ENCODE results near the gene PKD1.
"Not testable (repeated sequence)": the region's sequence is repeated elsewhere in the genome, so short reads cannot be mapped to it uniquely, and the experiment has no call there.

PKD1 gene

DNA sequence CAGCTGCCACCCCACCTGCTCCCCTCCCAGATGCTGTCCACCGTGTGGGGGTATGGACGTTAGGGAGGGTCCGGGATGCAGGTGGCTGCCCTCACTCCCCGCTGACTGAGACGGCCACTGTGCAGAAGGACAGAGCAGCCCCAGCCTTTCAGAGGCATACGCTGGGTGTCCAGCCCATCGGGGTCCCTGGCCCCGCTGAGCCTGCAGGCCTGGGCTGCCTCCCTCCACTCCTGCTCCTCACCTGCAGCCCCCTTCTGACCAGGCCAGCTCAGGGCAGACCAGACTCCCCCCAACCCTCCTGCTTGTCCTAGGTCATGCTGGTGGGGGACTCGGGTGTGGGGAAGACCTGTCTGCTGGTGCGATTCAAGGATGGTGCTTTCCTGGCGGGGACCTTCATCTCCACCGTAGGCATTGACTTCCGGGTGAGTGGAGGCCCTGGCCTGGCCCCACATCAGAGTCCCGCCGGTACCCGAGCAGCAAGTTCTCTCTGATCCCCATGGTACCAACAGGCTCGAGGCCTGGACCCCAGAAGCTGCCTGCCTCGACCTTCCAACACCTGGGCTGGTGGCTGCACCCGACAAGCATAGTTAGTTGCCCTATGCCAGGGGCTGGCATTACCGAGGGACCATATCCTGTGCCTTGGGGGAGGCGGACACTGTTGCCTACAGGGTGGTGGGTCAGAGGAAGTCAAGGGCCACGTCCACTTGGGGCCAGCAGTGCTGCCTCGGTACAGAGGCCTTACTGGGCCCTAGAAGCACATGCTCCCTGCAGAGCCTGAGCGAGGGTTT is 14.1 kb upstream of the PKD1 start:
- Histone ChIP-seq H3K4me3 (ENCODE audit: low read depth, low read length) (peak overlapping the region; percentile 66; the same call in 1 of the 2 replicates), H2AFZ (ENCODE audit: low read length, unreplicated experiment) (no peak overlapping the region), H3K4me1 (ENCODE audit: control insufficient read depth, insufficient read depth, low read length, unreplicated experiment) (peaks cover 33% of the 10 kb centered on the region), H3K27ac (ENCODE audit: low read depth, low read length) (no peak overlapping the region), H3K36me3 (ENCODE audit: insufficient read depth, low read length) (peaks cover 28% of the 10 kb centered on the region), H3K27me3 (ENCODE audit: insufficient read depth, low read length) (no peaks in the 10 kb centered on the region), H3K79me2 (ENCODE audit: control insufficient read depth, insufficient read depth, low read length, unreplicated experiment) (peaks cover 39% of the 10 kb centered on the region)

DNA sequence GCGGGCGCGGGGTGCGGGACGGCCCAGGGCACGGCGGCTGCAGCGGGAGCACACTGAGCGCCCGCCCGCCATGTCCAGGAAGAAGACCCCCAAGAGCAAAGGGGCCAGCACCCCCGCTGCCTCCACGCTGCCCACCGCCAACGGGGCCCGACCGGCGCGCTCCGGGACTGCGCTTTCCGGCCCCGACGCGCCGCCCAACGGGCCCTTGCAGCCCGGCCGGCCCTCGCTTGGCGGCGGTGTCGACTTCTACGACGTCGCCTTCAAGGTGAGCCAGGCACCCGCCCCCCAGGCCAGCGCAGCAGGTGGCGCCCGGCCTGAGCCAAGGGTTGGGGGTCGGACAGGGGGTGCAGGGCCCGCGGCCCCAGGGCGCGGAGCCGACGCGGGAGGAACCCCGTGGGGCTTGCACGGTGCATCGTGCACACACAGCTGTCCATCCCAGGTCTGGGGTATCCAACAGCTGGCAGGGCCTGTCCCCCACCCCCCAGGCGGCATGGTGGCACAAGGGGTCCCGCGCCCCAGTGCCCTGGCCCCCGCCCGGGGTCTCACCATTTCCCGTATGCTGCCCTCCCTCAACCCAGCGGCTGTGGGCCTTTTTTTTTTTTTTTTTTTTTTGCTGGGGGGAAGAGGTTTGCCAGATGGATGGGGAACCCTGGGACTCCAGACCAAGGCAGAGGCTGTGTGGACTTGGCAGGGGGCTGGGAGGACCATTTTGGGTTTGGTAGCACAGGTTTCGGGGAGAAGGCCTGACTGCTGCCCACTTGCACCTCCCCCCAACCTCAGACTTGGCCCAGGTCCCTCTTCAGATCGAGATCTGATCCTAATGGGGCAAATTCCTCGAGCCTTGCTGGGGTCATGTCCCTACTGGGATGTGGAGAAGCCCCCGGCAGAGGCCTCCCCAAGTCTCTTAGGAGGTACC is 13.3 kb upstream of the PKD1 start:
- no peak overlapping the region for H2AFZ ChIP-seq (ENCODE audit: low read length, unreplicated experiment)
- no peaks in the 10 kb centered on the region for H3K27me3 ChIP-seq (ENCODE audit: insufficient read depth, low read length)
- H3K4me3 ChIP-seq (ENCODE audit: low read depth, low read length): peak overlapping the region; percentile 66
- no peak overlapping the region for H3K27ac ChIP-seq (ENCODE audit: low read depth, low read length)
- peaks cover 33% of the 10 kb centered on the region for H3K4me1 ChIP-seq (ENCODE audit: control insufficient read depth, insufficient read depth, low read length, unreplicated experiment)
- peaks cover 30% of the 10 kb centered on the region for H3K79me2 ChIP-seq (ENCODE audit: control insufficient read depth, insufficient read depth, low read length, unreplicated experiment)
- peaks cover 20% of the 10 kb centered on the region for H3K36me3 ChIP-seq (ENCODE audit: insufficient read depth, low read length)

DNA sequence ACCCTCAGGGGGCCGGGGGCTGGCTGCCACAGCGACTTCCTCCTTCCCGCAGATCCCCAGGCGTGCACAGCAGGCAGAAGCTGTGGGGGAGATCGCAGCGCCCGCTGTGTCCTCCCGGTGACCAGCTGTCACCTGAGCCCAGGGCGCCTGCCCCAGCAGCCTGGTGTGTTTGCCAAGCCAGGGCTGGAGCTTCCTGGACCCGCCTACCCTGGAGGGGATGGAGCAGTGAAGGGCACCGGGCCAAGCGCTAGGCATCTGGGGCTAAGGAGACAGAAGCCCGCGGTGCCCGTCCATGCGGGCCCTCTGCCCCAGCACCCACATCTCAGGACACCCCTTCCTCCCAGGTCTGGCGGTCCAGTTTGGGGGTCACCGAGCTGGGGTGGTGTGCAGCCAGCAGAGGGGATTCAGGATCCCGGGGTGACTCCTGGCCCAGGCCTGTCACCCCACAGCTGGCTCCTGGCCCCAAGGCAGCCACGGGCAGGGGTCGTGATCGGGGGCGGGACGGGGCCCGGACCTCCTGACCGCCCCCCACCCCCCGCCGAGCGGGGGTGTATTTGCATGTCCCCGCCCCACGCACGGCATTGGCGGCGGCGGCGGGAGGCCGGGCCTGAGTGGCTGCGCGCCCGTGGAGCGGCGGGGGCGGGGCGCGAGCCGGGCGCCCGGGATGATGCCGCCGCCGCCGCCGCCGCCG is 12.4 kb upstream of the PKD1 start, which contains the start of gene RAB26:
TSS of gene RAB26 (plus strand) at position 645 of the 691 bp plus-strand sequence. CDS start 159 bp downstream, outside the sequence.
- Histone ChIP-seq H3K4me3 (ENCODE audit: low read depth, low read length) (peak within 1 kb of the TSS; percentile 66), H3K79me2 (ENCODE audit: control insufficient read depth, insufficient read depth, low read length, unreplicated experiment) (peaks cover 22% of the 10 kb centered on the region), H2AFZ (ENCODE audit: low read length, unreplicated experiment) (no peak within 1 kb of the TSS), H3K36me3 (ENCODE audit: insufficient read depth, low read length) (peaks cover 12% of the 10 kb centered on the region; the same call in 1 of the 2 replicates), H3K27ac (ENCODE audit: low read depth, low read length) (no peak within 1 kb of the TSS), H3K27me3 (ENCODE audit: insufficient read depth, low read length) (no peaks in the 10 kb centered on the region), H3K4me1 (ENCODE audit: control insufficient read depth, insufficient read depth, low read length, unreplicated experiment) (peaks cover 33% of the 10 kb centered on the region)

DNA sequence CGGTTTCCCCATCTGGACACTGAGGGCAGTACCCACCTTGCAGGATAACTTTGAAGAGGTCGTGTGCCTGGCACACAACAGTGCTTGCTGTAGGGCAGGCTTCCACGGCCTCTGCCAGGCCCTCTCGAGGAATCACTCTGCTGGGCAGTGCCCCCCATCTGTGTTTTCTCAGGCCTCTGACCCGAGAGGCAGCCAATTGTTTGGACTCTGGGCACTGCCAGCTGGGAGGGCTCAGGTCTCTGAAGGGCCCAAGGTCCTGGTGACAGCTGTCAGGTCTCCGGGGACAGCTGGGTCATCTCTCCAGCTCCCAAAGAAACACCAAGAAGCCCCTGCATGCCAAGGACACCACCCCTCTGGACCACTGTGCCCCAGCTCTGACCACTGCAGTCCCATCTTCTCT is 11.7 kb upstream of the PKD1 start:
- peaks cover 14% of the 10 kb centered on the region for H3K79me2 ChIP-seq (ENCODE audit: control insufficient read depth, insufficient read depth, low read length, unreplicated experiment)
- H3K36me3 ChIP-seq (ENCODE audit: insufficient read depth, low read length): peaks cover 8% of the 10 kb centered on the region; the same call in 1 of the 2 replicates
- H3K27me3 ChIP-seq (ENCODE audit: insufficient read depth, low read length): no peaks in the 10 kb centered on the region
- H2AFZ ChIP-seq (ENCODE audit: low read length, unreplicated experiment): no peak overlapping the region
- peaks cover 27% of the 10 kb centered on the region for H3K4me1 ChIP-seq (ENCODE audit: control insufficient read depth, insufficient read depth, low read length, unreplicated experiment)
- H3K4me3 ChIP-seq (ENCODE audit: low read depth, low read length): no peak overlapping the region
- no peak overlapping the region for H3K27ac ChIP-seq (ENCODE audit: low read depth, low read length)

DNA sequence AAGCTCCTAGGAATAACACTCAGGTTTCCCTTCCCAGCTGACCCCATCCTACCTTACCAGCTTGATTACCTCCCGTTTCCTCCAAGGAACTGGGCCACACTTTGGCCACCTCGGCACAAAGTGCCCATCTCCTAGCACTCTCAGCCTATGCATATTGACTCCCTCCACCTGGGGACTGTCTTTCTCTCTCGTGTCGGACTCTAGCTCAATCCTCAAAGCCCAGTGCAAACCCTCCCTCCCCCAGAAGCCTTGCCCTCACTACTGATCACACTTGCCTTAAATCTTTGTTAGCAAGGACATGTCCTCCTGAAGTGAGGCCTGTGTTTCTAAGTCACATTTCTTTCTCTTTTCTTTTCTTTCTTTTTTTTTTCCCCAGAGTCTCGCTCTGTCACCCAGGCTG is 10.1 kb upstream of the PKD1 start:
- Histone ChIP-seq H2AFZ (ENCODE audit: low read length, unreplicated experiment) (no peak overlapping the region), H3K79me2 (ENCODE audit: control insufficient read depth, insufficient read depth, low read length, unreplicated experiment) (no peaks in the 10 kb centered on the region), H3K4me3 (ENCODE audit: low read depth, low read length) (no peak overlapping the region), H3K4me1 (ENCODE audit: control insufficient read depth, insufficient read depth, low read length, unreplicated experiment) (peaks cover 15% of the 10 kb centered on the region), H3K27ac (ENCODE audit: low read depth, low read length) (no peak overlapping the region), H3K27me3 (ENCODE audit: insufficient read depth, low read length) (no peaks in the 10 kb centered on the region), H3K36me3 (ENCODE audit: insufficient read depth, low read length) (no peaks in the 10 kb centered on the region)

DNA sequence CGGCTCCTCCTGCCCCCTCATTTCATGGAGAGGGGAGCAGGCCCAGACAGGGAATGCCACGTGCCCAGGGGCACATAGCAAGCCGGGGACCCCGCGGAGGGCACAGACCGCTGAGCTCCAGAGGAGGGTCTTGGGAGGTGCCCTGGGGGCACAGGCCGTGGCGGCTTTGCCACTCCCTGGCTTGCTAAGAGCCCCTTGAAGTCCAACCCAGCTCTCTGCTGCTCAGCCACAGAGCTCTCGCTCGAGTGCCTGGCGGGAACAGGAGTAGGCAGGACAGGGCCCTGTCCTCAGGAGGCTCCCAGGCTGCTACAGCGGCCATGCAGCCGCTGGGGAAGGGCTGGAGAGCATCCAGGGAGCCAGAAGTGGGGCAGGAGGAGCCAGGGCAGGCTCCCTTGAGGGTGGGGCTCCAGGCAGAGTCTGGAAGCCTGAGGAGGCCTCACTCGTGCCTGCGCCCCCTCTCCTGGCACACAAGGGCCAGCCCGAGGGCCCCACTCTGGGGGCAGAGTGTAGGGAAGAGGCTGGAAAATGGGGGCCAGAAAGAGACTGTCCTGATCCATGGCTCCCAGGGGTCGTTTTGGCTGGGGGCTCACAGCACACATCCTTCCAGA is 8.3 kb upstream of the PKD1 start:
- H3K79me2 ChIP-seq (ENCODE audit: control insufficient read depth, insufficient read depth, low read length, unreplicated experiment): no peaks in the 10 kb centered on the region
- H3K4me3 ChIP-seq (ENCODE audit: low read depth, low read length): no peak overlapping the region
- H2AFZ ChIP-seq (ENCODE audit: low read length, unreplicated experiment): no peak overlapping the region
- no peaks in the 10 kb centered on the region for H3K36me3 ChIP-seq (ENCODE audit: insufficient read depth, low read length)
- H3K27me3 ChIP-seq (ENCODE audit: insufficient read depth, low read length): no peaks in the 10 kb centered on the region
- no peak overlapping the region for H3K27ac ChIP-seq (ENCODE audit: low read depth, low read length)
- H3K4me1 ChIP-seq (ENCODE audit: control insufficient read depth, insufficient read depth, low read length, unreplicated experiment): peaks cover 2% of the 10 kb centered on the region

DNA sequence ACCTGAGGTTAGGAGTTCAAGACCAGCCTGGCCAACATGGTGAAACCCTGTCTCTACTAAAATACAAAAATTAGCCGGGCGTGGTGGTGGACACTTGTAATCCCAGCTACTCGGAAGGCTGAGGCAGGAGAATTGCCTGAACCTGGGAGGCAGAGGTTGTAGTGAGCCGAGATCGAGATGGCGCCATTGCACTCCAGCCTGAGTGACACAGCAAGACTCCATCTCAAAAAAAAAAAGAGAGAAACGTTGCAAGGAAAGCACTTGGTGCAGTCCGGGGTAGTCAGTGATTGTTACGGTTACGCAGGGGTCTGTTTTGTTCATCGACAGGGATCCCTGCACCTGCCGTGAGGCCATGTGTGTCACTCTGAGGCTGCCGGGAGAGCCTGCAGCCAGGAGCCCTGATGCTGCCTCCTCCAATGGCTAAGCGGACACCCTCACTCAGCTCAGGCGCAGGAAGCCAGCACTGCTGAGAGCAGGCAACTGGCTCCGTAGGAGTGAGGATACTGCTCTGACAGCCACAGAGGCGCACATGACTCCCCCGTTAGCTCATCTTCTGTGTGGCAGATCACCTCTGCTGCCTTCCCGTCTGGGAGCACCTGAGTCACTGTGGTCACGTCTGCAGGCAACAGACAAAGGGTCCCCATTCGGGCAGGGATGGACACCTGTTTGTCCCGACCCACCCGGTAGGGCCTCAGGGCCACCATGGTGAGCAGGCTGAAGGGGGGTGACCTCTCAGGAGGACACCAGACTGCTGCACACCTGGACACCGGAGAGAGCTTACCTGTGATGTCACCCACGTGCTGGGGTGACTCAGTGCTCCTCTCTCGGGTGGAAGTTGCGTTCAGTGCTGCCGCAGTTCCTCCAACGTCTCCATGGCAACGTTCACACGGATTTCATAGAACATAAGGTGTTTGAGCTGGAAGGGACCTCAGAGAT is 7.5 kb upstream of the PKD1 start:
- Histone ChIP-seq H3K27me3 (ENCODE audit: insufficient read depth, low read length) (no peaks in the 10 kb centered on the region), H2AFZ (ENCODE audit: low read length, unreplicated experiment) (no peak overlapping the region), H3K27ac (ENCODE audit: low read depth, low read length) (no peak overlapping the region), H3K4me3 (ENCODE audit: low read depth, low read length) (no peak overlapping the region), H3K79me2 (ENCODE audit: control insufficient read depth, insufficient read depth, low read length, unreplicated experiment) (no peaks in the 10 kb centered on the region), H3K36me3 (ENCODE audit: insufficient read depth, low read length) (no peaks in the 10 kb centered on the region), H3K4me1 (ENCODE audit: control insufficient read depth, insufficient read depth, low read length, unreplicated experiment) (no peaks in the 10 kb centered on the region)

DNA sequence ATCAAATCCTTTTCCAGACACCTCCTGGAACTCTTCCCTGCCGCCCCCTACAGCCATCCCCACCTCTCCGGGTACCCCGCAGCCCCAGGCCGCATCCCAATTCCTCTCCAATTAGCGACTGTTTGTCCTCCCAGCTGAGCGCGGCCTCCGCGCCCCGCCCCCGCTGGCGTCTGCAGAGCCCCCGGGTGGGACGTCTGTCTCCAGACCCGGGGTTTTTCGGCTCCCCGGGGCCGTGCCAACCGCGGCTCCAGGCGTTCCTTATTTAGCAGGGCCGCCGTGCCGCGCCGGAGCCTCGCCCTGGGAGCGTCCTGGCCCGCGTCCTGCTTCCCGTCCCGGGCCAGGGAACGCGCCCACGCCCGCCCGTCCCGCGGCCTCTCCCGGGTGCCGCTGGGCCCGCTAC is 627 bp downstream of the PKD1 start:
- Histone ChIP-seq H3K79me2 (ENCODE audit: control insufficient read depth, insufficient read depth, low read length, unreplicated experiment) (peaks cover 11% of the 10 kb centered on the region), H3K4me3 (ENCODE audit: low read depth, low read length) (peak overlapping the region; percentile 76)
- not testable (repeated sequence) for H3K36me3 ChIP-seq (ENCODE audit: insufficient read depth, low read length); H2AFZ ChIP-seq (ENCODE audit: low read length, unreplicated experiment); H3K27me3 ChIP-seq (ENCODE audit: insufficient read depth, low read length); H3K4me1 ChIP-seq (ENCODE audit: control insufficient read depth, insufficient read depth, low read length, unreplicated experiment); H3K27ac ChIP-seq (ENCODE audit: low read depth, low read length)

DNA sequence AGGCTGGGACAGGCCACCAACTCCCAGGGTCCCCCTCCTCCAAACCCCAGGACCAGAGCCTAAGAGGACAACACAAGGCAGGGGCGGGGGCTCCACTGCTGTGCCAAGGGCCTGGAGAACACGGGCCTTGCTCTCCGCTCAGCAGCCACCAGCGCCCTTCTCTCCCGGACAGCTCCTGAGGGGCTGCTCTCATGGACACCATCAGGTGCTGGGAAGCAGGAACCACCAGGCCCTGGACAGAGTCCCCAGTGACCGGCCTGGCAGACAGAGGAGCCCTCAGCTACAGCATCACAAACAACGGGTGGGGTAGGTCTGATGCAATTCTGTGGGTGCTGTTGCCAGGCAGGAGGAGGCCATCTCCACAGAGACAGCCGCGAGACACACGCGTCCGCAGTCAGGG is 1.9 kb downstream of the PKD1 start:
- not testable (repeated sequence) for H3K36me3 ChIP-seq (ENCODE audit: insufficient read depth, low read length); H3K4me1 ChIP-seq (ENCODE audit: control insufficient read depth, insufficient read depth, low read length, unreplicated experiment); H2AFZ ChIP-seq (ENCODE audit: low read length, unreplicated experiment); H3K27me3 ChIP-seq (ENCODE audit: insufficient read depth, low read length); H3K27ac ChIP-seq (ENCODE audit: low read depth, low read length)
- Histone ChIP-seq H3K79me2 (ENCODE audit: control insufficient read depth, insufficient read depth, low read length, unreplicated experiment) (peaks cover 14% of the 10 kb centered on the region), H3K4me3 (ENCODE audit: low read depth, low read length) (peak overlapping the region; percentile 45; the same call in 1 of the 2 replicates)
